Erythroblast (primary cell): ENCODE data around the gene ALPI.

ENCODE experiments used
- GATA1 ChIP-seq: IDR thresholded peaks from 2 replicates; pipeline ENCODE4 v1.6.1; 2011; ENCODE audit warnings: low read depth, mild to moderate bottlenecking, control low read depth, low read length, moderate library complexity
- POLR2A ChIP-seq: IDR thresholded peaks from 2 replicates; pipeline ENCODE4 v1.6.1; 2011; ENCODE audit warnings: mild to moderate bottlenecking, low read length

DNA sequence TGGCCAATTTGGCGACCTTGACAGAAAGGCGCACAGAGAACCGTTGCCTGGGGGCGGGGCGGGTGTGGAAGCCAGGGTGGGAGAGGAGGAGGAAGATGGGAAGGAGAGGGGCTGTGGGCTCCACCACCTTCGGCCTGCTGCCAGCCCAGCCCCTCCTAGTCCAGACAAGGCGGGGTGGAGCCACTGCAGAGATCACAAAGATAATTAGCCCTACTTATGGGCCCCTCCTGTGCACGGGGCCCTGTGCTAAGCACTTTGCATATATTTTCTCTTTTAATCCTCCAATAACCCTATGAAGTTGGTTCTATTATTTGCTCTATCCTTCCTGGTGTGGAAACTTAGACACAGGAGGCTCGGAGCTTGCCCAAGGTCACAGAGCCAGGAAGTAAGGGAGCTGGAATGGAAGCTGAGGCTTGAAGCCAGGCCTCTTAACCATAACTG lies 45.4 kb downstream of the ALPI start:
- TF ChIP-seq POLR2A (no peak), GATA1 (no peak)
